Activated CD8-positive, alpha-beta memory T cell treated with anti-CD3 and anti-CD28 coated beads for 48 hours (primary cell): ENCODE data around the gene FKBP2.

ENCODE experiments used
- DNase-seq, 3 experiments: peaks; one replicate each; pipeline ENCODE4 v3.0.0-alpha.2; 2020; ENCODE audit warnings: low read depth in 2 of 3, low spot score in 2 of 3

Gene FKBP2

GRCh38 chr11:64284048-64284961 is 43.4 kb downstream of the FKBP2 start, which contains the start of gene BAD:
BAD (minus strand) TSS chr11:64284665; CDS start chr11:64284368, 297 bp downstream.
- peak; percentile 79 to 91 (median 84) for DNase-seq

- peak; percentile 85 to 99 (median 95) for DNase-seq
Observed at GRCh38 chr11:64284962-64285884, 44.3 kb downstream of the FKBP2 start, which contains the start of gene GPR137. GPR137 (plus strand) TSS chr11:64285848; CDS start chr11:64286525, 677 bp downstream.

GRCh38 chr11:64285885-64286800 is 45.2 kb downstream of the FKBP2 start:
- no peak for DNase-seq

GRCh38 chr11:64286801-64287159 is 45.9 kb downstream of the FKBP2 start:
- DNase-seq: no peak

- DNase-seq: no peak
Observed at GRCh38 chr11:64287676-64288352, 46.9 kb downstream of the FKBP2 start.

GRCh38 chr11:64288353-64288750 is 47.5 kb downstream of the FKBP2 start:
- DNase-seq: no peak

GRCh38 chr11:64289002-64289564 is 48.2 kb downstream of the FKBP2 start:
- DNase-seq: no peak

- no peak for DNase-seq
Observed at GRCh38 chr11:64290352-64291261, 49.7 kb downstream of the FKBP2 start.

- no peak for DNase-seq
Observed at GRCh38 chr11:64291262-64291751, 50.4 kb downstream of the FKBP2 start, which contains the start of gene KCNK4. KCNK4 (plus strand) TSS chr11:64291302; CDS start chr11:64293019, 1,717 bp downstream.

GRCh38 chr11:64291752-64292459 is 51.0 kb downstream of the FKBP2 start:
- DNase-seq: no peak

GRCh38 chr11:64292460-64293254 is 51.8 kb downstream of the FKBP2 start:
- no peak for DNase-seq
